BLaER1 (cell line): ENCODE results near the gene RAB3A.

Experiments
- H3K27ac ChIP-seq: shearing (Covaris generic); formaldehyde crosslinking; 2 replicates; pipeline ENCODE4 v1.8.1; 2022
- H3K27me3 ChIP-seq: shearing (Covaris generic); formaldehyde crosslinking; 2 replicates; pipeline ENCODE4 v1.8.1; 2022
- H3K36me3 ChIP-seq: shearing (Covaris generic); formaldehyde crosslinking; 2 replicates; pipeline ENCODE4 v1.8.1; 2022
- H3K4me1 ChIP-seq: shearing (Covaris generic); formaldehyde crosslinking; 2 replicates; pipeline ENCODE4 v1.8.1; 2022
- H3K4me2 ChIP-seq: shearing (Covaris generic); formaldehyde crosslinking; 2 replicates; pipeline ENCODE4 v1.8.1; 2022
- H3K4me3 ChIP-seq: shearing (Covaris generic); formaldehyde crosslinking; 2 replicates; pipeline ENCODE4 v1.8.1; 2022
- H3K9ac ChIP-seq: shearing (Covaris generic); formaldehyde crosslinking; 2 replicates; pipeline ENCODE4 v1.8.1; 2022
- H3K9me3 ChIP-seq: shearing (Covaris generic); formaldehyde crosslinking; 2 replicates; pipeline ENCODE4 v1.8.1; 2022
- H4K20me1 ChIP-seq: shearing (Covaris generic); formaldehyde crosslinking; 2 replicates; pipeline ENCODE4 v1.8.1; 2022
- Cebpa-rat ChIP-seq: shearing (Covaris generic); IDR thresholded peaks from 2 replicates; pipeline ENCODE4 v1.8.1; 2022

The RAB3A gene

GRCh38 chr19:18203863-18204393 is at the start of gene RAB3A:
TSS of gene RAB3A (minus strand) at chr19:18204042. CDS start at chr19:18202740, 1,302 bp downstream.
- Histone ChIP-seq H3K4me2 (peak within 1 kb of the TSS; percentile 97), H4K20me1 (peaks cover 19% of the 10 kb centered on the region), H3K9me3 (no peaks in the 10 kb centered on the region), H3K4me3 (peak within 1 kb of the TSS; percentile 79), H3K4me1 (peaks cover 56% of the 10 kb centered on the region), H3K27ac (peak within 1 kb of the TSS; percentile 96), H3K9ac (peak within 1 kb of the TSS; percentile 87), H3K36me3 (peaks cover 32% of the 10 kb centered on the region), H3K27me3 (no peaks in the 10 kb centered on the region)
- no peak for TF ChIP-seq Cebpa-rat

GRCh38 chr19:18253130-18253529 is 49.3 kb upstream of the RAB3A start:
- Histone ChIP-seq H3K27ac (no peak overlapping the region), H3K27me3 (no peaks in the 10 kb centered on the region), H3K9me3 (no peaks in the 10 kb centered on the region), H3K9ac (no peak overlapping the region), H3K4me1 (peaks cover 21% of the 10 kb centered on the region), H3K4me3 (no peak overlapping the region), H4K20me1 (peaks cover 8% of the 10 kb centered on the region; the same call in 1 of the 2 replicates), H3K36me3 (peaks cover 8% of the 10 kb centered on the region; the same call in 1 of the 2 replicates), H3K4me2 (no peak overlapping the region)
- no peak for TF ChIP-seq Cebpa-rat

- Histone ChIP-seq H3K4me1 (peaks cover 21% of the 10 kb centered on the region), H3K27me3 (no peaks in the 10 kb centered on the region), H3K9me3 (no peaks in the 10 kb centered on the region), H3K27ac (no peak overlapping the region), H3K36me3 (peaks cover 3% of the 10 kb centered on the region; the same call in 1 of the 2 replicates), H4K20me1 (peaks cover 8% of the 10 kb centered on the region; the same call in 1 of the 2 replicates), H3K4me2 (no peak overlapping the region), H3K9ac (no peak overlapping the region), H3K4me3 (no peak overlapping the region)
- no peak for TF ChIP-seq Cebpa-rat
Observed at GRCh38 chr19:18252370-18252717, 48.5 kb upstream of the RAB3A start.

GRCh38 chr19:18251587-18252369 is 47.9 kb upstream of the RAB3A start:
- H3K4me1 ChIP-seq = peaks cover 21% of the 10 kb centered on the region
- no peak overlapping the region for H3K4me2 ChIP-seq
- no peak for TF ChIP-seq Cebpa-rat

GRCh38 chr19:18249834-18250233 is 46.0 kb upstream of the RAB3A start:
- no peak for TF ChIP-seq Cebpa-rat
- Histone ChIP-seq H3K4me2 (no peak overlapping the region), H4K20me1 (peaks cover 2% of the 10 kb centered on the region; the same call in 1 of the 2 replicates), H3K27me3 (no peaks in the 10 kb centered on the region), H3K27ac (no peak overlapping the region), H3K9ac (no peak overlapping the region), H3K9me3 (no peaks in the 10 kb centered on the region), H3K36me3 (no peaks in the 10 kb centered on the region), H3K4me1 (peaks cover 13% of the 10 kb centered on the region), H3K4me3 (no peak overlapping the region)

More at GRCh38 chr19:18251587-18252369, 47.9 kb upstream of the RAB3A start:
- Histone ChIP-seq H3K27ac (no peak overlapping the region), H3K4me3 (no peak overlapping the region), H3K9me3 (no peaks in the 10 kb centered on the region), H4K20me1 (peaks cover 8% of the 10 kb centered on the region; the same call in 1 of the 2 replicates), H3K36me3 (no peaks in the 10 kb centered on the region), H3K9ac (no peak overlapping the region), H3K27me3 (no peaks in the 10 kb centered on the region)

- Histone ChIP-seq H3K9me3 (no peaks in the 10 kb centered on the region), H3K4me1 (peaks cover 14% of the 10 kb centered on the region; the same call in 1 of the 2 replicates), H3K27me3 (no peaks in the 10 kb centered on the region), H3K27ac (no peak overlapping the region), H3K9ac (no peak overlapping the region), H4K20me1 (no peaks in the 10 kb centered on the region), H3K4me2 (no peak overlapping the region), H3K36me3 (no peaks in the 10 kb centered on the region), H3K4me3 (no peak overlapping the region)
- no peak for TF ChIP-seq Cebpa-rat
Observed at GRCh38 chr19:18245297-18245696, 41.5 kb upstream of the RAB3A start.

- H3K27ac ChIP-seq = no peak overlapping the region
- no peaks in the 10 kb centered on the region for H3K9me3 ChIP-seq
- H4K20me1 ChIP-seq = no peaks in the 10 kb centered on the region
- H3K27me3 ChIP-seq = no peaks in the 10 kb centered on the region
- peaks cover 10% of the 10 kb centered on the region; the same call in 1 of the 2 replicates for H3K4me1 ChIP-seq
- H3K4me3 ChIP-seq = no peak overlapping the region
- TF ChIP-seq Cebpa-rat = no peak
- no peak overlapping the region for H3K4me2 ChIP-seq
- H3K9ac ChIP-seq = no peak overlapping the region
- no peaks in the 10 kb centered on the region for H3K36me3 ChIP-seq
Observed at GRCh38 chr19:18239303-18239702, 35.5 kb upstream of the RAB3A start.

- Histone ChIP-seq H3K9me3 (no peaks in the 10 kb centered on the region), H3K4me3 (no peak overlapping the region), H3K27me3 (no peaks in the 10 kb centered on the region), H3K9ac (no peak overlapping the region), H4K20me1 (no peaks in the 10 kb centered on the region), H3K4me1 (peaks cover 31% of the 10 kb centered on the region), H3K27ac (no peak overlapping the region), H3K4me2 (no peak overlapping the region), H3K36me3 (no peaks in the 10 kb centered on the region)
- TF ChIP-seq Cebpa-rat = no peak
Observed at GRCh38 chr19:18234194-18234593, 30.4 kb upstream of the RAB3A start.

GRCh38 chr19:18233224-18233825 is 29.5 kb upstream of the RAB3A start:
- H3K4me3 ChIP-seq = no peak overlapping the region
- no peak overlapping the region for H3K27ac ChIP-seq
- H3K9ac ChIP-seq = no peak overlapping the region
- peaks cover 36% of the 10 kb centered on the region for H3K4me1 ChIP-seq
- no peaks in the 10 kb centered on the region for H4K20me1 ChIP-seq
- no peaks in the 10 kb centered on the region for H3K36me3 ChIP-seq
- H3K9me3 ChIP-seq = no peaks in the 10 kb centered on the region
- H3K27me3 ChIP-seq = no peaks in the 10 kb centered on the region
- no peak for TF ChIP-seq Cebpa-rat
- no peak overlapping the region for H3K4me2 ChIP-seq
